Fibroblast of lung (primary cell): ENCODE data around the gene CCDC78.

Experiments used
- EZH2 ChIP-seq: IDR thresholded peaks from 2 replicates; pipeline ENCODE4 v1.5.1; 2012; ENCODE audit warnings: low read length, control low read depth, mild to moderate bottlenecking; ENCODE audit errors: missing control alignments
- TF ChIP-seq, protein P1 (sequence below), 2 donors: IDR thresholded peaks in 1 of 2; conservative IDR thresholded peaks in 1 of 2; 1 replicate in 1 of 2; 2 replicates in 1 of 2; pipeline ENCODE4 v1.5.1; 2011 to 2012; ENCODE audit warnings: low read length in 2 of 2, control low read depth in 1 of 2, inconsistent platforms in 1 of 2, low read depth in 1 of 2, mild to moderate bottlenecking in 1 of 2

DNA sequence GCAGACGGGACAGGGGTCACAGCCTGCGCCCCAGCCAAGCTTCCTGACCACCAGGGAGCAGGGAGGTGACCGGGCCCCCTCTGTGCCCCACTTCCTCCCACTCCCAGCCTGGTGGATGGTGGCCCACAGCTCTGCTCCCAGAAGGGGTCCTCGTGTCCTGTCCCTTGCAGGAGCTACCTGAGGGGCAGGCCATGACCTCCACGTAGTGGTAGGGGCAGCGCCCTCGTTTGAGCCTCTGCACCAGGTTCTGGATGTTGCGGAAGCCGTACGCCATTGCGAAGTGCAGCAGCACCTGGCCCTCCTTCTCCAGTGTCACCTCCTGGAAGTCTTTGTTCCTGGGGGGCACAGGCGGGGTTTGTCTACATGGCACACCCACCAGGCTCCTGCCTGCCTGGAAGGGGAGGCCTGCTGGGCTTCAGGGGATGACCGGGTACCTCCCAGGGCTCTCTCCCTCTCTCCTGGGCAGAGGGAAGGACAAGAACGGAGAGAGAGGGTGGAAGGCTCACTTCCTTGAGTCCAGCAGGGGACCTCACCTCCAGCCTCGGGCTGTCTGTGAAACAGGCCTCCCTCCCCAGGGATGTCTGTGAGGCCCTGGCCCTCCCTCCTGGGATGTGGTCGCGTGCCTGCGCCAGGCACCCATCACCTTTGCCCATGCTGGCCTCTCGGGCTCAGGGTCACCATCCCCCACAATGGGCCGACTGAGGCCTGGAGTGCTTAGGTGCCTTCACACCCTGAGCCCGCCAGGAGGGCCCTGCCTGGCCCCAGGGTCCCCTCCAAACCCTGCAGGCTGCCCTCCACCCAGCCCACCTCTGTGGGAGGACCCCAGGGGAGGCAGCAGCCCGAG, 4.6 kb upstream of the CCDC78 start:
- TF ChIP-seq EZH2: no peak
- TF ChIP-seq, protein P1, sequence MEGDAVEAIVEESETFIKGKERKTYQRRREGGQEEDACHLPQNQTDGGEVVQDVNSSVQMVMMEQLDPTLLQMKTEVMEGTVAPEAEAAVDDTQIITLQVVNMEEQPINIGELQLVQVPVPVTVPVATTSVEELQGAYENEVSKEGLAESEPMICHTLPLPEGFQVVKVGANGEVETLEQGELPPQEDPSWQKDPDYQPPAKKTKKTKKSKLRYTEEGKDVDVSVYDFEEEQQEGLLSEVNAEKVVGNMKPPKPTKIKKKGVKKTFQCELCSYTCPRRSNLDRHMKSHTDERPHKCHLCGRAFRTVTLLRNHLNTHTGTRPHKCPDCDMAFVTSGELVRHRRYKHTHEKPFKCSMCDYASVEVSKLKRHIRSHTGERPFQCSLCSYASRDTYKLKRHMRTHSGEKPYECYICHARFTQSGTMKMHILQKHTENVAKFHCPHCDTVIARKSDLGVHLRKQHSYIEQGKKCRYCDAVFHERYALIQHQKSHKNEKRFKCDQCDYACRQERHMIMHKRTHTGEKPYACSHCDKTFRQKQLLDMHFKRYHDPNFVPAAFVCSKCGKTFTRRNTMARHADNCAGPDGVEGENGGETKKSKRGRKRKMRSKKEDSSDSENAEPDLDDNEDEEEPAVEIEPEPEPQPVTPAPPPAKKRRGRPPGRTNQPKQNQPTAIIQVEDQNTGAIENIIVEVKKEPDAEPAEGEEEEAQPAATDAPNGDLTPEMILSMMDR (conservative IDR thresholded peaks at IDR 0.05 in 1 of 2, IDR thresholded peaks at IDR 0.05 in 1 of 2; ENCODE audit: low read depth in 1 of 2, low read length in 2 of 2): no peak
